Epithelial cell of proximal tubule (primary cell): ENCODE results near the gene FAM228B. TPM values are rescaled to one million over a fixed set of nuclear protein-coding genes. Genes with fewer than 3 reads are reported as not detected.
"Not testable (repeated sequence)": the region's sequence is repeated elsewhere in the genome, so short reads cannot be mapped to it uniquely, and the experiment has no call there.

Source experiments
- DNase-seq: peaks from one replicate; pipeline ENCODE4 v3.0.0-alpha.2; 2011; ENCODE audit warnings: low read depth
- H3K4me3 ChIP-seq: 2 replicates; pipeline ENCODE4 v1.5.1; 2011; ENCODE audit warnings: low read depth, mild to moderate bottlenecking, low read length
- CTCF ChIP-seq: conservative IDR thresholded peaks from 2 replicates; pipeline ENCODE4 v1.5.1; 2012; ENCODE audit warnings: low read depth, mild to moderate bottlenecking, low read length
- total RNA-seq: library from RNA; depleted of rRNA; stranded (reverse); fragments of >200 nt; gene quantifications from 2 replicates; pipeline ENCODE4 v1.2.3, GENCODE V29; 2015

FAM228B gene
- total RNA-seq, 1 donor from 2014 or later, result 4.8 TPM

- peak overlapping the region; percentile 82 for H3K4me3 ChIP-seq
Measured at GRCh38 chr2:24123922-24124580, 782 bp downstream of the FAM228B start.

GRCh38 chr2:24125956-24126355 lies 2.7 kb downstream of the FAM228B start:
- H3K4me3 ChIP-seq, result no peak overlapping the region
- no peak for DNase-seq
- no peak for TF ChIP-seq CTCF

More at GRCh38 chr2:24123922-24124580, 782 bp downstream of the FAM228B start:
- DNase-seq, result no peak
- no peak for TF ChIP-seq CTCF

GRCh38 chr2:24132543-24132942 lies 9.3 kb downstream of the FAM228B start:
- DNase-seq, result no peak
- no peak for TF ChIP-seq CTCF
- no peak overlapping the region for H3K4me3 ChIP-seq

GRCh38 chr2:24140305-24140704 lies 17.0 kb downstream of the FAM228B start:
- H3K4me3 ChIP-seq, DNase-seq: not testable (repeated sequence)

- TF ChIP-seq CTCF, result no peak
- DNase-seq, result no peak
- H3K4me3 ChIP-seq, result no peak overlapping the region
Measured at GRCh38 chr2:24147364-24147763, 24.1 kb downstream of the FAM228B start.

- no peak overlapping the region for H3K4me3 ChIP-seq
- DNase-seq, result no peak
- TF ChIP-seq CTCF, result no peak
Measured at GRCh38 chr2:24152413-24153197, 29.3 kb downstream of the FAM228B start.

- TF ChIP-seq CTCF, result no peak
- DNase-seq, result no peak
- no peak overlapping the region for H3K4me3 ChIP-seq
Measured at GRCh38 chr2:24153478-24153877, 30.2 kb downstream of the FAM228B start.
